ENCODE results near the gene ZBTB18. TPM values are rescaled to one million over a fixed set of nuclear protein-coding genes. Genes with fewer than 3 reads are reported as not detected.

Gene ZBTB18
- total RNA-seq, 2 experiments from 2014 or later, result 8.2 TPM

DNA sequence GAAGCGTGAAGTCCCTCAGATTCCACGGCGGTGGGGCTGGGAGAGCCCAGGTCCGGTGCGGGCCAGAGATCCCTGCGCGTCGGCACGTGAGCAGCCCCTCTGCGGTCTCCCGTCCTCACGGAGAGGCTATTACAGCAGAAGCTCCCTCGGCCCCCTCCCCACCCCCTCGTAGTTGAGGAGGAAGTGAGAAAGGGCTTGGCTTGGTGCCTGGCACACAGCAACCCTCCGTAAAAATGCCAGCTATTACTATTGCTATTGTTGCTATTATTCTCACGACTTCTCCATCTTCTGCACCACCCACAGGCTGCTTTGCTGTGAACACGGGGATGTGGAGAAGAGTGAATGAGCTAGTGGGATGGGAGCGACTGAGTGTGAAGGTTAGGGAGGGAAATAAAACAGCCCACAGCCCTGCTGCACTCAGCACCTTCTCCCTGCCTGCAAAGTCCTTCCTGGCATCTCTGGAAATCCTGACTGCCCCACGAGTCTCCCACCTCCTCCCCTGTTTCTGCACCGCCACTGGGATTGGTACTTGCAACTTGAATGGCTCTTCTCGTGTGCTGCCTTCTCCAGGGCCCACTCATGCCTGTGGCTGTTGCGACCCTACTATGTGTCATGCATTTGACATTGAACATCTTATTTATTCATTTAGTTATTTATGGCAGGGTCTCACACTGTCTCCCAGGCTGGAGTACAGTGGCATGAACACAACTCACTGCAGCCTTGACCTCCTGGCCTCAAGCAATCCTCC, 26.6 kb downstream of the ZBTB18 start:
- H3K4me1 Mint-ChIP-seq (ENCODE audit: low read depth), result peaks cover 28% of the 10 kb centered on the region
- ChIA-PET CTCF (interaction anchor here (1.7 kb wide), 1 partner anchor 11 kb away, joined by 6 read pairs; no protein-coding TSS in a partner anchor), POLR2A (no interaction called here)
- H3K27me3 Mint-ChIP-seq, result peaks cover 2% of the 10 kb centered on the region
- no peaks in the 10 kb centered on the region for H3K36me3 Mint-ChIP-seq (ENCODE audit: low read depth)
- TF ChIP-seq, protein P1, sequence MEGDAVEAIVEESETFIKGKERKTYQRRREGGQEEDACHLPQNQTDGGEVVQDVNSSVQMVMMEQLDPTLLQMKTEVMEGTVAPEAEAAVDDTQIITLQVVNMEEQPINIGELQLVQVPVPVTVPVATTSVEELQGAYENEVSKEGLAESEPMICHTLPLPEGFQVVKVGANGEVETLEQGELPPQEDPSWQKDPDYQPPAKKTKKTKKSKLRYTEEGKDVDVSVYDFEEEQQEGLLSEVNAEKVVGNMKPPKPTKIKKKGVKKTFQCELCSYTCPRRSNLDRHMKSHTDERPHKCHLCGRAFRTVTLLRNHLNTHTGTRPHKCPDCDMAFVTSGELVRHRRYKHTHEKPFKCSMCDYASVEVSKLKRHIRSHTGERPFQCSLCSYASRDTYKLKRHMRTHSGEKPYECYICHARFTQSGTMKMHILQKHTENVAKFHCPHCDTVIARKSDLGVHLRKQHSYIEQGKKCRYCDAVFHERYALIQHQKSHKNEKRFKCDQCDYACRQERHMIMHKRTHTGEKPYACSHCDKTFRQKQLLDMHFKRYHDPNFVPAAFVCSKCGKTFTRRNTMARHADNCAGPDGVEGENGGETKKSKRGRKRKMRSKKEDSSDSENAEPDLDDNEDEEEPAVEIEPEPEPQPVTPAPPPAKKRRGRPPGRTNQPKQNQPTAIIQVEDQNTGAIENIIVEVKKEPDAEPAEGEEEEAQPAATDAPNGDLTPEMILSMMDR (IDR thresholded peaks at IDR 0.05), result no peak
- no peak overlapping the region for H3K4me3 Mint-ChIP-seq
- ATAC-seq, result no peak
- DNase-seq, result no peak
- intact Hi-C loops (cut with micrococcal nuclease), result no loop called here
- H3K9me3 Mint-ChIP-seq, result no peaks in the 10 kb centered on the region
- H3K27ac Mint-ChIP-seq, result no peak overlapping the region

DNA sequence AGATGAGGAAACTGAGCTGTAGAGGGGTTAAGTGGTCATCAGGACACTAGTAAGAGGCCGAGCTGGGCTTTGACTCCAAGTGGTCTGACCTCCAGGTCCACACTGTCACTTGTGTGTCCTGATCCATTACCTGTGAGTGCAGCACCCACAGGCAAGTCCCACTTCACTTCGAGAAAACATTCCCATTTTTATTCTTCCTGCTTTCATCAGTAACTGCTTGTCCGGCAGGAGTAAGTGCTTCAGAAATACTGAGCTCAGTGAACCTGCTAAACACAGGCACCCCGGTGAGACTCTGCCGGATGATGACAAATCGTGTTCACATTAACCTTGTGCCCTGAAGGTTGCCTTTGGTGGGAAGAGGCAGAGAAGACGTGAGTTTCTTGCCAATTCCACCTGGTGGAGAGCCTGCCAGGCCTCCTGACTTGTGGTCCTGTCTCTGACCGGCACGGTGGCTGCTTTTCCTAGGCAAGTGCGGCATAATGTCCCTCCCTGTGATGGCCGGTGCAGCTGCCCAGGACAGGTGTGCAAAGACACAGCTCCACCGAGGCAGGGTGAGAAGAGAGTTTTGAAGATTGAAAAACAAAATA, 29.4 kb downstream of the ZBTB18 start:
- intact Hi-C loops (cut with micrococcal nuclease), result no loop called here
- Mint-ChIP-seq H3K4me1 (ENCODE audit: low read depth) (peaks cover 11% of the 10 kb centered on the region), H3K9me3 (no peaks in the 10 kb centered on the region), H3K4me3 (no peak overlapping the region), H3K36me3 (ENCODE audit: low read depth) (no peaks in the 10 kb centered on the region), H3K27ac (no peak overlapping the region), H3K27me3 (peaks cover 8% of the 10 kb centered on the region)
- ATAC-seq (no peak), DNase-seq (no peak)
- TF ChIP-seq, protein P1 (IDR thresholded peaks at IDR 0.05), result no peak
- POLR2A ChIA-PET, result no interaction called here
- CTCF ChIA-PET, result no interaction called here

DNA sequence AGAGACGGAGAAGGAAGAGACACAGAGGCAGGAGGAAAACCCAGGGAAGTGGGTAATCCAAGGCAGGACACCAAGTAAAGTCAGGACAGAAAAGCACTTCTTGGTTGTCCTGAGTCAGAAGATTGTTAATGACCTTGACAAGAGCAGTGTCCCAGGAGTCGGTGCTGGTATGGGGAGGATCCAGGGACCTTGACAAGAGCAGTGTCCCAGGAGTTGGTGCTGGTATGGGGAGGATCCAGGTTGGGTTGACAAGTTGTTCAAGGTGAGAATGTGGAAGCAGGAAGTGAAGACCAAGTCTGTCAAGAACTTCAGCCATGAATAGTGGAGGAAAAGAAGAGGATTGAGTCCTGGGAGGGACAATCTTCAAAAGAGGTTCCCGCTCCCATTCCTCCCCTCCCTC, 31.9 kb downstream of the ZBTB18 start:
- Mint-ChIP-seq H3K36me3 (ENCODE audit: low read depth) (no peaks in the 10 kb centered on the region), H3K27me3 (peaks cover 8% of the 10 kb centered on the region), H3K4me3 (no peak overlapping the region), H3K9me3 (no peaks in the 10 kb centered on the region), H3K27ac (no peak overlapping the region), H3K4me1 (ENCODE audit: low read depth) (no peaks in the 10 kb centered on the region)
- ChIA-PET POLR2A (no interaction called here), CTCF (no interaction called here)
- intact Hi-C loops (cut with micrococcal nuclease), result no loop called here
- ATAC-seq (no peak), DNase-seq (no peak)
- TF ChIP-seq, protein P1 (IDR thresholded peaks at IDR 0.05), result no peak

DNA sequence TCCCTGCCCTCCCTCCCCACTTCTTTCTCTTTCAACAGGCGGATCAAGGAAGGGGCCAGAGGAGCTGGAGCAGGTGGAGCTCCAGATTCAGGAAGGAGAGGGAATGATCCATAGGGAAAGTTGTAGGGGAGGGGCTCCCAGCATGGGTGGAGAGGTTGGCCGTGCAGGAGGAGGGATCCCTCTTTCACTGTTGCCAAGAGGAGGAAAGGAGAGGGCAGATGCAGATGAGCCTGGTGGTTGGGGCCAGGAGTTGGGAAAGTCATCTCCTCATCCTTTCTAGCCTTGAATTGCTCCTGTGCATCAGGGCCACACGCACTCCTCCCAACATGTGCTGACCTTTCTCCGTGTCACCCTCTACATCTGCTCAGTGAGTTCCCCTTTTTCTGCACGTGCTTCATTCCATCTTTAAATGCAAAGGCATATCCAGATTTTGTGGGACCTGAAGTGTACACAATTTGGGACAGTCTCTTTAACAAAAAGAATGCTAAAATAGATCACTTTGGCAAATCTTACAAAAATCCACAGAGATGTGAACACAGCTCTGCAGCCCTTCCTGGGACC, 32.4 kb downstream of the ZBTB18 start:
- TF ChIP-seq, protein P1 (IDR thresholded peaks at IDR 0.05), result no peak
- POLR2A ChIA-PET, result no interaction called here
- Mint-ChIP-seq H3K27ac (no peak overlapping the region), H3K27me3 (peaks cover 8% of the 10 kb centered on the region), H3K9me3 (no peaks in the 10 kb centered on the region), H3K36me3 (ENCODE audit: low read depth) (no peaks in the 10 kb centered on the region), H3K4me3 (no peak overlapping the region), H3K4me1 (ENCODE audit: low read depth) (no peaks in the 10 kb centered on the region)
- CTCF ChIA-PET, result no interaction called here
- intact Hi-C loops (cut with micrococcal nuclease), result no loop called here
- ATAC-seq (no peak), DNase-seq (no peak)

DNA sequence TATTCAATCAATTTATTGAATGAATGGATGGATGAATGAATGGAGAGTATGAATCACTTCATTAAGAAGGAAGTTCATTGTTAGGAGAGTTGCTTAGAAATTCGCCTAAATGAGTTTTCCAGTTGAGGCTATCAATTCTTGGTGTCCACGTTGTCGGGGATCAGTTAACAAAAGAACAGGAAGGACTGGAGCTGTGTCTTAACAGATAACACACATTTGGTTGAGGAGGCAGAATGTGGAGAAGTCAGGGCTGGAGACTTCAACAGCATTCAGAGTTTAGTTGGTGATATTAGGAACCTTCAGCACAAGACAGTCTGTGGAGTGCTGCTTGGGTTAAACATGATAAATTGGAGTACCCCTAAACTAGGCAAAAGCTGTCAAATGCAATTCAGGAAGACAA, 33.7 kb downstream of the ZBTB18 start:
- TF ChIP-seq, protein P1 (IDR thresholded peaks at IDR 0.05), result no peak
- intact Hi-C loops (cut with micrococcal nuclease), result no loop called here
- H3K27ac Mint-ChIP-seq, result no peak overlapping the region
- no peak overlapping the region for H3K4me3 Mint-ChIP-seq
- POLR2A ChIA-PET, result no interaction called here
- H3K27me3 Mint-ChIP-seq, result peaks cover 8% of the 10 kb centered on the region
- ATAC-seq (no peak), DNase-seq (no peak)
- H3K4me1 Mint-ChIP-seq (ENCODE audit: low read depth), result no peaks in the 10 kb centered on the region
- CTCF ChIA-PET, result no interaction called here
- no peaks in the 10 kb centered on the region for H3K36me3 Mint-ChIP-seq (ENCODE audit: low read depth)
- H3K9me3 Mint-ChIP-seq, result no peaks in the 10 kb centered on the region
